ENCODE data around the gene SNCA.

DNA sequence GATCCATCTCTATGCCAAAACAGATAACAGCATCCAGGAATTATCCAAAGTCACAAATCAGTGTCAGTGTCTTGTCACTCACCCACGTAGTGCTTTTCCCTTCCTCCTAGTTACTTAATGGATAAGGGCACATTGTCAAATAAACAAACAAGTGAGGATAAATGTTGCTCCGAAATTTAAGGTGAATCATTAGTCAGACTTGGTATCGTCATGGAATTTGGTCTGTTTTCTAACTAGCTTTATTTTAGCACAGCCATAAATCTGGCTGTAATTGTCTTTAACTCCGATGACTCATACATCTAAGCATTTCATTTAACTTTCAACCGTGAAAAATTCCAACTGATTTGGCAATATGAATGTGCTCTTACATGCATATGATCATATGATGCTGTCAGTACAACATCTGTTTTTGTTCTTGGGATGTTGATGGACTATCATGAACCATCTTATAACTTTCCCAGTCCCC lies 83.3 kb downstream of the SNCA start:
- TF ChIP-seq, protein P1, sequence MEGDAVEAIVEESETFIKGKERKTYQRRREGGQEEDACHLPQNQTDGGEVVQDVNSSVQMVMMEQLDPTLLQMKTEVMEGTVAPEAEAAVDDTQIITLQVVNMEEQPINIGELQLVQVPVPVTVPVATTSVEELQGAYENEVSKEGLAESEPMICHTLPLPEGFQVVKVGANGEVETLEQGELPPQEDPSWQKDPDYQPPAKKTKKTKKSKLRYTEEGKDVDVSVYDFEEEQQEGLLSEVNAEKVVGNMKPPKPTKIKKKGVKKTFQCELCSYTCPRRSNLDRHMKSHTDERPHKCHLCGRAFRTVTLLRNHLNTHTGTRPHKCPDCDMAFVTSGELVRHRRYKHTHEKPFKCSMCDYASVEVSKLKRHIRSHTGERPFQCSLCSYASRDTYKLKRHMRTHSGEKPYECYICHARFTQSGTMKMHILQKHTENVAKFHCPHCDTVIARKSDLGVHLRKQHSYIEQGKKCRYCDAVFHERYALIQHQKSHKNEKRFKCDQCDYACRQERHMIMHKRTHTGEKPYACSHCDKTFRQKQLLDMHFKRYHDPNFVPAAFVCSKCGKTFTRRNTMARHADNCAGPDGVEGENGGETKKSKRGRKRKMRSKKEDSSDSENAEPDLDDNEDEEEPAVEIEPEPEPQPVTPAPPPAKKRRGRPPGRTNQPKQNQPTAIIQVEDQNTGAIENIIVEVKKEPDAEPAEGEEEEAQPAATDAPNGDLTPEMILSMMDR (IDR thresholded peaks at IDR 0.05): no peak
- no peak for TF ChIP-seq ZFX (IDR thresholded peaks at IDR 0.05; ENCODE audit: borderline replicate concordance)

All from 22Rv1 (cell line).